ENCODE measurements around the gene PROK1. TPM values are rescaled to one million over a fixed set of nuclear protein-coding genes. Genes with fewer than 3 reads are reported as not detected.
"Not testable (repeated sequence)": the region's sequence is repeated elsewhere in the genome, so short reads cannot be mapped to it uniquely, and the experiment has no call there.

The PROK1 gene
- total RNA-seq, 2 donors from 2014 or later: 1.0 to 5.1 TPM

GRCh38 chr1:110430366-110430765, 20.6 kb upstream of the PROK1 start:
- Histone ChIP-seq H3K27me3 (no peaks in the 10 kb centered on the region), H3K4me3 (no peak overlapping the region), H3K27ac (no peak overlapping the region), H3K36me3 (no peaks in the 10 kb centered on the region), H3K9me3 (no peaks in the 10 kb centered on the region), H3K4me1 (peaks cover 0 to 18% of the 10 kb centered on the region in 2 donors)
- DNase-seq (ENCODE audit: low spot score): no peak
- no peak for TF ChIP-seq CTCF (IDR thresholded peaks at IDR 0.05)

- no peak for DNase-seq (ENCODE audit: low spot score)
- H3K27ac ChIP-seq: no peak overlapping the region
- TF ChIP-seq CTCF (IDR thresholded peaks at IDR 0.05): no peak
- H3K4me1 ChIP-seq: peaks cover 0 to 13% of the 10 kb centered on the region in 2 donors
- H3K9me3 ChIP-seq: no peaks in the 10 kb centered on the region
- no peaks in the 10 kb centered on the region for H3K36me3 ChIP-seq
- no peaks in the 10 kb centered on the region for H3K27me3 ChIP-seq
- H3K4me3 ChIP-seq: no peak overlapping the region
These were observed 20.0 kb upstream of the PROK1 start for GRCh38 chr1:110430901-110431300.

- no peak overlapping the region for H3K4me3 ChIP-seq
- DNase-seq (ENCODE audit: low spot score): no peak
- no peak overlapping the region for H3K27ac ChIP-seq
- no peaks in the 10 kb centered on the region for H3K9me3 ChIP-seq
- TF ChIP-seq CTCF (IDR thresholded peaks at IDR 0.05): no peak
- no peaks in the 10 kb centered on the region for H3K27me3 ChIP-seq
- H3K4me1 ChIP-seq: peaks cover 0 to 10% of the 10 kb centered on the region in 2 donors
- H3K36me3 ChIP-seq: no peaks in the 10 kb centered on the region
These were observed 17.7 kb upstream of the PROK1 start for GRCh38 chr1:110433213-110433612.

GRCh38 chr1:110433803-110434202, 17.1 kb upstream of the PROK1 start:
- DNase-seq (ENCODE audit: low spot score): peak; percentile 78
- TF ChIP-seq CTCF (IDR thresholded peaks at IDR 0.05): no peak
- H3K27ac ChIP-seq: no peak overlapping the region

GRCh38 chr1:110434946-110435345, 16.0 kb upstream of the PROK1 start:
- no peak for TF ChIP-seq CTCF (IDR thresholded peaks at IDR 0.05)
- H3K4me3 ChIP-seq: no peak overlapping the region
- no peak for DNase-seq (ENCODE audit: low spot score)
- peaks cover 0 to 10% of the 10 kb centered on the region in 2 donors for H3K4me1 ChIP-seq
- H3K27ac ChIP-seq: no peak overlapping the region
- H3K36me3 ChIP-seq: no peaks in the 10 kb centered on the region
- no peaks in the 10 kb centered on the region for H3K27me3 ChIP-seq
- H3K9me3 ChIP-seq: no peaks in the 10 kb centered on the region

More at GRCh38 chr1:110433803-110434202, 17.1 kb upstream of the PROK1 start:
- Histone ChIP-seq H3K4me3 (no peak overlapping the region), H3K27me3 (no peaks in the 10 kb centered on the region), H3K4me1 (peaks cover 0 to 10% of the 10 kb centered on the region in 2 donors), H3K9me3 (no peaks in the 10 kb centered on the region), H3K36me3 (no peaks in the 10 kb centered on the region)

GRCh38 chr1:110436635-110437034, 14.3 kb upstream of the PROK1 start:
- no peak for TF ChIP-seq CTCF (IDR thresholded peaks at IDR 0.05)
- Histone ChIP-seq H3K27me3 (no peaks in the 10 kb centered on the region), H3K4me3 (no peak overlapping the region), H3K9me3 (no peaks in the 10 kb centered on the region), H3K36me3 (no peaks in the 10 kb centered on the region), H3K27ac (no peak overlapping the region), H3K4me1 (peaks cover 0 to 16% of the 10 kb centered on the region in 2 donors)
- DNase-seq (ENCODE audit: low spot score): no peak

- H3K27me3 ChIP-seq; H3K27ac ChIP-seq; H3K4me3 ChIP-seq; H3K36me3 ChIP-seq; H3K9me3 ChIP-seq; DNase-seq (ENCODE audit: low spot score): not testable (repeated sequence)
- peaks cover 0 to 16% of the 10 kb centered on the region in 2 donors for H3K4me1 ChIP-seq
These were observed 13.2 kb upstream of the PROK1 start for GRCh38 chr1:110437645-110438299.
